HEK293 (cell line): ENCODE data around the gene CCDC34.

ENCODE experiments used
- CTCF ChIA-PET: fragments of 350-600 bp; formaldehyde crosslinking; extraction: SDS; loops from one replicate; lab custom pipeline; 2021; ENCODE audit warnings: antibody characterized with exemption; lab: Yijun Ruan, JAX
- POLR2A ChIA-PET: fragments of 300-600 bp; formaldehyde crosslinking; extraction: SDS; loops from one replicate; lab custom pipeline; 2020; ENCODE audit warnings: antibody characterized with exemption, inconsistent platforms; lab: Yijun Ruan, JAX
- H3K27ac ChIP-seq: fragments of 200-500 bp; sonication (Bioruptor generic); 2 replicates; pipeline ENCODE4 v1.5.1; 2014; ENCODE audit warnings: low read depth, low read length, control low read depth, inconsistent platforms; ENCODE audit errors: extremely low read depth
- H3K36me3 ChIP-seq, 2 experiments: fragments of 200-500 bp in 1 of 2; sonication (Bioruptor generic) in 1 of 2; 1 replicate in 1 of 2; 2 replicates in 1 of 2; pipeline ENCODE4 v1.5.1; 2014 to 2017; ENCODE audit warnings: inconsistent platforms in 2 of 2, low read length in 2 of 2; ENCODE audit not compliant: control insufficient read depth in 2 of 2, insufficient read depth in 1 of 2
- H3K4me1 ChIP-seq: fragments of 200-500 bp; sonication (Bioruptor generic); 2 replicates; pipeline ENCODE4 v1.5.1; 2014; ENCODE audit warnings: mild to moderate bottlenecking, low read length, inconsistent platforms; ENCODE audit not compliant: control insufficient read depth, insufficient read depth
- H3K4me3 ChIP-seq: 2 replicates; pipeline ENCODE4 v1.5.1; 2011; ENCODE audit warnings: low read depth, mild to moderate bottlenecking, control low read depth, low read length, moderate library complexity
- H3K9me3 ChIP-seq: fragments of 200-500 bp; sonication (Bioruptor generic); 2 replicates; pipeline ENCODE4 v1.5.1; 2014; ENCODE audit warnings: low read depth, low read length, inconsistent platforms; ENCODE audit not compliant: control insufficient read depth, insufficient read depth
- KLF7 ChIP-seq: fragments of 450-650 bp; formaldehyde crosslinking; IDR thresholded peaks from 2 replicates; pipeline ENCODE4 v1.5.1; 2016; ENCODE audit warnings: missing biosample characterization, missing genetic modification characterization, borderline replicate concordance
- MEIS1 ChIP-seq: sonication (generic); formaldehyde crosslinking; IDR thresholded peaks from 2 replicates; pipeline ENCODE4 v1.8.1; 2022; ENCODE audit warnings: missing genetic modification reagents, mild to moderate bottlenecking, borderline replicate concordance
- PBX3 ChIP-seq: sonication (generic); formaldehyde crosslinking; IDR thresholded peaks from 2 replicates; pipeline ENCODE4 v1.8.1; 2022; ENCODE audit warnings: mild to moderate bottlenecking, moderate library complexity, missing genetic modification reagents
- PRDM4 ChIP-seq: fragments of 450-650 bp; formaldehyde crosslinking; IDR thresholded peaks from 2 replicates; pipeline ENCODE4 v1.5.1; 2017; ENCODE audit warnings: missing biosample characterization, missing genetic modification characterization
- YY2 ChIP-seq: fragments of 450-650 bp; formaldehyde crosslinking; IDR thresholded peaks from 2 replicates; pipeline ENCODE4 v1.5.1; 2016; ENCODE audit warnings: missing biosample characterization, missing genetic modification characterization
- ZBTB20 ChIP-seq: fragments of 450-650 bp; formaldehyde crosslinking; IDR thresholded peaks from 2 replicates; pipeline ENCODE4 v1.5.1; 2016; ENCODE audit warnings: missing biosample characterization, missing genetic modification characterization
- ZBTB8A ChIP-seq: fragments of 450-650 bp; formaldehyde crosslinking; IDR thresholded peaks from 2 replicates; pipeline ENCODE4 v1.5.1; 2016; ENCODE audit warnings: missing biosample characterization, missing genetic modification characterization
- ZFP37 ChIP-seq: fragments of 450-650 bp; formaldehyde crosslinking; IDR thresholded peaks from 2 replicates; pipeline ENCODE4 v1.5.1; 2016; ENCODE audit warnings: missing biosample characterization, missing genetic modification characterization
- ZNF138 ChIP-seq: fragments of 450-650 bp; formaldehyde crosslinking; IDR thresholded peaks from 2 replicates; pipeline ENCODE4 v1.5.1; 2016; ENCODE audit warnings: missing biosample characterization, missing genetic modification characterization, borderline replicate concordance
- ZNF169 ChIP-seq: fragments of 450-650 bp; formaldehyde crosslinking; IDR thresholded peaks from 2 replicates; pipeline ENCODE4 v1.5.1; 2016; ENCODE audit warnings: missing biosample characterization, missing genetic modification characterization
- ZNF221 ChIP-seq: fragments of 450-650 bp; formaldehyde crosslinking; IDR thresholded peaks from 2 replicates; pipeline ENCODE4 v1.5.1; 2017; ENCODE audit warnings: missing biosample characterization, missing genetic modification characterization, borderline replicate concordance
- ZNF292 ChIP-seq: fragments of 450-650 bp; formaldehyde crosslinking; IDR thresholded peaks from 2 replicates; pipeline ENCODE4 v1.5.1; 2016; ENCODE audit warnings: low read depth, missing biosample characterization, missing genetic modification characterization, borderline replicate concordance
- ZNF48 ChIP-seq: fragments of 450-650 bp; formaldehyde crosslinking; IDR thresholded peaks from 2 replicates; pipeline ENCODE4 v1.5.1; 2016; ENCODE audit warnings: missing biosample characterization, missing genetic modification characterization
- ZNF514 ChIP-seq: fragments of 450-650 bp; formaldehyde crosslinking; IDR thresholded peaks from 2 replicates; pipeline ENCODE4 v1.5.1; 2016; ENCODE audit warnings: missing biosample characterization, missing genetic modification characterization
- ZNF529 ChIP-seq: fragments of 450-650 bp; formaldehyde crosslinking; IDR thresholded peaks from 2 replicates; pipeline ENCODE4 v1.5.1; 2017; ENCODE audit warnings: missing genetic modification characterization, missing biosample characterization; ENCODE audit not compliant: insufficient replicate concordance
- ZNF549 ChIP-seq: fragments of 450-650 bp; IDR thresholded peaks from 2 replicates; pipeline ENCODE4 v1.5.1; 2018; ENCODE audit warnings: missing biosample characterization, missing genetic modification characterization, mild to moderate bottlenecking, inconsistent platforms, moderate library complexity
- ZNF561 ChIP-seq: fragments of 450-650 bp; IDR thresholded peaks from 2 replicates; pipeline ENCODE4 v1.5.1; 2018; ENCODE audit warnings: missing biosample characterization, missing genetic modification characterization, borderline replicate concordance
- ZNF629 ChIP-seq: fragments of 450-650 bp; formaldehyde crosslinking; IDR thresholded peaks from 2 replicates; pipeline ENCODE4 v1.5.1; 2017; ENCODE audit warnings: missing biosample characterization, missing genetic modification characterization
- ZNF654 ChIP-seq: fragments of 450-650 bp; formaldehyde crosslinking; IDR thresholded peaks from 2 replicates; pipeline ENCODE4 v1.5.1; 2016; ENCODE audit warnings: low read depth, missing biosample characterization, missing genetic modification characterization
- ZNF660 ChIP-seq: fragments of 450-650 bp; IDR thresholded peaks from 2 replicates; pipeline ENCODE4 v1.5.1; 2018; ENCODE audit warnings: missing biosample characterization, mild to moderate bottlenecking, missing genetic modification characterization
- ZNF670 ChIP-seq: fragments of 450-650 bp; formaldehyde crosslinking; IDR thresholded peaks from 2 replicates; pipeline ENCODE4 v1.5.1; 2016; ENCODE audit warnings: missing biosample characterization, missing genetic modification characterization, low read depth
- ZNF677 ChIP-seq: fragments of 450-650 bp; IDR thresholded peaks from 2 replicates; pipeline ENCODE4 v1.5.0; 2018; ENCODE audit warnings: missing biosample characterization, mild to moderate bottlenecking, missing genetic modification characterization, moderate library complexity
- ZNF830 ChIP-seq: fragments of 450-650 bp; IDR thresholded peaks from 2 replicates; pipeline ENCODE4 v1.5.0; 2018; ENCODE audit warnings: missing biosample characterization, missing genetic modification characterization, low read depth, mild to moderate bottlenecking, moderate library complexity
- ZSCAN23 ChIP-seq: fragments of 450-650 bp; formaldehyde crosslinking; IDR thresholded peaks from 2 replicates; pipeline ENCODE4 v1.5.1; 2016; ENCODE audit warnings: missing biosample characterization, missing genetic modification characterization
- TF ChIP-seq, protein P1 (sequence below): fragments of 450-650 bp; formaldehyde crosslinking; IDR thresholded peaks from 2 replicates; pipeline ENCODE4 v1.5.1; 2016; ENCODE audit warnings: missing biosample characterization, missing genetic modification characterization
- TF ChIP-seq, protein P2 (sequence below): fragments of 450-650 bp; formaldehyde crosslinking; IDR thresholded peaks from 2 replicates; pipeline ENCODE4 v1.5.1; 2017; ENCODE audit warnings: missing biosample characterization, missing genetic modification characterization

The CCDC34 gene

DNA sequence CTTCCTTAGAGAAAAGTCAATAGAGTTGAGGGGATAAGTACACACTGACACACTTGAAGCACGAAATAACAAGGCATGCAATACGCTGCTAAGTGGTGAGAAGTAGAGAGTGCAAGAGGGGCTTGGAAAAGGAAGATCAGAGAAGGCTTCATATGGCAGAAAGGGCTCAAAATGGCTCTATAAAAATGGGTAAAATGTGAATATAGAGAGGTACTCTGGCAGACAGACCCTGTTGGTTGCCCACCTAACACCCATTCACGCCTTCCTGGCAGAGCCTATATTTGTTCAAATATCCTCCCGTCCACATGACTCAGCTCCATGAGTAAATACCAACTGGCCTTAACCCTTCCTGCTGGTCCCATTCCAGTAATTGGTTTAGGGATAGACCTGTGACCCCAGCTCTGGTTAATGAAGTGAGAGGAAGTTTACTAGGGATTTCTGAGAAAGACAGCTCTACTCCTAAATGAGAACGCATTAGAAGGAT lies 38.9 kb upstream of the CCDC34 start:
- ChIA-PET CTCF (no interaction called here), POLR2A (interaction anchor here (1.0 kb wide), 1 partner anchor 39 kb away, joined by 3 read pairs; the partner anchor contains the start of gene CCDC34)
- TF ChIP-seq ZNF549 (tag by site-specific recombination) (no peak), ZNF529 (tag by site-specific recombination) (no peak), ZNF677 (no peak), ZNF514 (tag by site-specific recombination) (no peak), ZNF292 (tag by site-specific recombination) (no peak), ZNF629 (tag by site-specific recombination) (no peak), ZBTB20 (tag by site-specific recombination) (no peak), ZSCAN23 (tag by site-specific recombination) (no peak), ZNF138 (tag by site-specific recombination) (no peak), YY2 (tag by site-specific recombination) (no peak), KLF7 (tag by site-specific recombination) (no peak), ZNF169 (no peak)
- H3K4me3 ChIP-seq: no peak overlapping the region
- no peaks in the 10 kb centered on the region for H3K36me3 ChIP-seq
- 0 out of 2 replicates have a peak, but pooled peaks cover 3% of the 10 kb centered on the region for H3K4me1 ChIP-seq
- no peaks in the 10 kb centered on the region for H3K9me3 ChIP-seq
- H3K27ac ChIP-seq: no peak overlapping the region

DNA sequence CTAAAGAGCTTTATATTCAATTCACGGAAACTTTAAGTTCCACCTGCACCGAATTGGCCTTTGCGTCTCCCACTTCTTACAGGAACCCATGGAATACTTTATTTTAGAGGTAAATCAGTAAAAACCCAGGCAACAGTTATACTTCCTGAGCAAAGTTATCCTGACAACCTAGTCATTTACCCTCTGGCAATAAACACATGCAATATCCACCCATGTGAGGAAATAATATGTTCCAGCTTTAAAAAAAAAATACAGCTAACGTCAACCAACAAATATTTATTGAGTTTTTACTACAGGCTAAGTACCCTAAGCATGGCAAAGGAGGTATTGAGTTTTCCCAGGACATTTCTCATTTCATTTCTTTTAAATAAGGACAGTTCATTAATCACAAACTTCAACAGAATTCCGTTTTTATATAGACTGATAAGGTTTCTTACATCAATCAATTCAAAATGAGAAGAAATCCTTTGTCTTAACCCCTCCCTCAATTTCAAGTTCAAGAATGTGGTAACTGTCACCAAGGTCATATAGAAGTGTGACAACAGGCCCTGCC lies 38.3 kb upstream of the CCDC34 start:
- Histone ChIP-seq H3K9me3 (no peaks in the 10 kb centered on the region), H3K27ac (no peak overlapping the region), H3K4me1 (0 out of 2 replicates have a peak, but pooled peaks cover 3% of the 10 kb centered on the region), H3K36me3 (no peaks in the 10 kb centered on the region), H3K4me3 (no peak overlapping the region)
- ChIA-PET POLR2A (no interaction called here), CTCF (no interaction called here)
- TF ChIP-seq ZNF660 (tag by site-specific recombination) (no peak), ZNF830 (tag by site-specific recombination) (no peak), ZNF221 (no peak), ZNF48 (tag by site-specific recombination) (no peak), ZNF654 (tag by site-specific recombination) (no peak), ZNF561 (no peak), ZNF670 (no peak), PBX3 (no peak), PRDM4 (tag by site-specific recombination) (no peak), ZFP37 (tag by site-specific recombination) (no peak), ZBTB8A (tag by site-specific recombination) (no peak), MEIS1 (no peak)
- TF ChIP-seq, protein P1, sequence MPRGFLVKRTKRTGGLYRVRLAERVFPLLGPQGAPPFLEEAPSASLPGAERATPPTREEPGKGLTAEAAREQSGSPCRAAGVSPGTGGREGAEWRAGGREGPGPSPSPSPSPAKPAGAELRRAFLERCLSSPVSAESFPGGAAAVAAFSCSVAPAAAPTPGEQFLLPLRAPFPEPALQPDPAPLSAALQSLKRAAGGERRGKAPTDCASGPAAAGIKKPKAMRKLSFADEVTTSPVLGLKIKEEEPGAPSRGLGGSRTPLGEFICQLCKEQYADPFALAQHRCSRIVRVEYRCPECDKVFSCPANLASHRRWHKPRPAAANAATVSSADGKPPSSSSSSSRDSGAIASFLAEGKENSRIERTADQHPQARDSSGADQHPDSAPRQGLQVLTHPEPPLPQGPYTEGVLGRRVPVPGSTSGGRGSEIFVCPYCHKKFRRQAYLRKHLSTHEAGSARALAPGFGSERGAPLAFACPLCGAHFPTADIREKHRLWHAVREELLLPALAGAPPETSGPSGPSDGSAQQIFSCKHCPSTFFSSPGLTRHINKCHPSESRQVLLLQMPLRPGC (tag by site-specific recombination): no peak
- TF ChIP-seq, protein P2, sequence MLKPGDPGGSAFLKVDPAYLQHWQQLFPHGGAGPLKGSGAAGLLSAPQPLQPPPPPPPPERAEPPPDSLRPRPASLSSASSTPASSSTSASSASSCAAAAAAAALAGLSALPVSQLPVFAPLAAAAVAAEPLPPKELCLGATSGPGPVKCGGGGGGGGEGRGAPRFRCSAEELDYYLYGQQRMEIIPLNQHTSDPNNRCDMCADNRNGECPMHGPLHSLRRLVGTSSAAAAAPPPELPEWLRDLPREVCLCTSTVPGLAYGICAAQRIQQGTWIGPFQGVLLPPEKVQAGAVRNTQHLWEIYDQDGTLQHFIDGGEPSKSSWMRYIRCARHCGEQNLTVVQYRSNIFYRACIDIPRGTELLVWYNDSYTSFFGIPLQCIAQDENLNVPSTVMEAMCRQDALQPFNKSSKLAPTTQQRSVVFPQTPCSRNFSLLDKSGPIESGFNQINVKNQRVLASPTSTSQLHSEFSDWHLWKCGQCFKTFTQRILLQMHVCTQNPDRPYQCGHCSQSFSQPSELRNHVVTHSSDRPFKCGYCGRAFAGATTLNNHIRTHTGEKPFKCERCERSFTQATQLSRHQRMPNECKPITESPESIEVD (tag by site-specific recombination): no peak
